ENCODE measurements around the gene DNAJB7.
"Not testable (repeated sequence)": the region's sequence is repeated elsewhere in the genome, so short reads cannot be mapped to it uniquely, and the experiment has no call there.

Gene DNAJB7

GRCh38 chr22:40862013-40862412, at the start of gene DNAJB7:
Gene DNAJB7, minus strand, starts transcription at chr22:40862113. Its CDS starts 119 bp downstream, at chr22:40861994.
- DNase-seq (ENCODE audit: low read depth in 2 of 2), result no peak

- DNase-seq (ENCODE audit: low read depth in 2 of 2), result no peak
Observed at GRCh38 chr22:40908895-40909294, 47.0 kb upstream of the DNAJB7 start.

- no peak for DNase-seq (ENCODE audit: low read depth in 2 of 2)
Observed at GRCh38 chr22:40904101-40904500, 42.2 kb upstream of the DNAJB7 start.

- DNase-seq (ENCODE audit: low read depth in 2 of 2), result no peak
Observed at GRCh38 chr22:40898850-40899357, 37.0 kb upstream of the DNAJB7 start.

GRCh38 chr22:40894417-40894816, 32.5 kb upstream of the DNAJB7 start:
- DNase-seq (ENCODE audit: low read depth in 2 of 2), result no peak

GRCh38 chr22:40890881-40891280, 29.0 kb upstream of the DNAJB7 start:
- no peak for DNase-seq (ENCODE audit: low read depth in 2 of 2)

- DNase-seq (ENCODE audit: low read depth in 2 of 2), result no peak
Observed at GRCh38 chr22:40889116-40889515, 27.2 kb upstream of the DNAJB7 start.

- no peak for DNase-seq (ENCODE audit: low read depth in 2 of 2)
Observed at GRCh38 chr22:40878922-40879321, 17.0 kb upstream of the DNAJB7 start.

- DNase-seq (ENCODE audit: low read depth in 2 of 2), result no peak
Observed at GRCh38 chr22:40877488-40877887, 15.6 kb upstream of the DNAJB7 start.

GRCh38 chr22:40876907-40877306, 15.0 kb upstream of the DNAJB7 start:
- DNase-seq (ENCODE audit: low read depth in 2 of 2), result no peak

- DNase-seq (ENCODE audit: low read depth in 2 of 2), result no peak
Observed at GRCh38 chr22:40875111-40875510, 13.2 kb upstream of the DNAJB7 start.

GRCh38 chr22:40874016-40874415, 12.1 kb upstream of the DNAJB7 start:
- DNase-seq (ENCODE audit: low read depth in 2 of 2), result no peak

GRCh38 chr22:40868379-40868778, 6.5 kb upstream of the DNAJB7 start:
- not testable (repeated sequence) for DNase-seq (ENCODE audit: low read depth in 2 of 2)

- DNase-seq (ENCODE audit: low read depth in 2 of 2), result no peak
Observed at GRCh38 chr22:40867109-40867508, 5.2 kb upstream of the DNAJB7 start.

GRCh38 chr22:40862537-40862936, 624 bp upstream of the DNAJB7 start:
- DNase-seq (ENCODE audit: low read depth in 2 of 2), result no peak

- no peak for DNase-seq (ENCODE audit: low read depth in 2 of 2)
Observed at GRCh38 chr22:40857309-40857855, 4.5 kb downstream of the DNAJB7 start.

- peak; percentile 95 to 96 for DNase-seq (ENCODE audit: low read depth in 2 of 2)
Observed at GRCh38 chr22:40856513-40857308, 5.2 kb downstream of the DNAJB7 start, which contains the start of the genes ST13 and XPNPEP3. Gene ST13, minus strand, starts transcription at chr22:40856639. Its CDS starts 99 bp downstream, at chr22:40856540. Gene XPNPEP3, plus strand, starts transcription at chr22:40857148. Its CDS starts 34 bp downstream, at chr22:40857182.

GRCh38 chr22:40855979-40856512, 5.9 kb downstream of the DNAJB7 start:
- DNase-seq (ENCODE audit: low read depth in 2 of 2), result peak; percentile 5

GRCh38 chr22:40855071-40855978, 6.6 kb downstream of the DNAJB7 start:
- no peak for DNase-seq (ENCODE audit: low read depth in 2 of 2)

- DNase-seq (ENCODE audit: low read depth in 2 of 2), result no peak
Observed at GRCh38 chr22:40853961-40854360, 8.0 kb downstream of the DNAJB7 start.

GRCh38 chr22:40853333-40853732, 8.6 kb downstream of the DNAJB7 start:
- no peak for DNase-seq (ENCODE audit: low read depth in 2 of 2)

GRCh38 chr22:40845816-40846215, 16.1 kb downstream of the DNAJB7 start:
- not testable (repeated sequence) for DNase-seq (ENCODE audit: low read depth in 2 of 2)

All from stimulated activated CD4-positive, alpha-beta T cell treated with anti-CD3 and anti-CD28 coated beads, Interleukin-12 subunit alpha, Interleukin-12 subunit beta, amount 100 ng/mL, for 24 hours (primary cell).